C4-2B (cell line): ENCODE data around the gene TRPV5.

Experiments used
- CTCF ChIP-seq: fragments of 450-650 bp; conservative IDR thresholded peaks from 2 replicates; pipeline ENCODE4 v1.5.1; 2017; ENCODE audit warnings: mild to moderate bottlenecking
- ZFX ChIP-seq: fragments of 450-650 bp; IDR thresholded peaks from 2 replicates; pipeline ENCODE4 v1.6.1; 2017

GRCh38 chr7:142934056-142934455 is 510 bp upstream of the TRPV5 start:
- TF ChIP-seq CTCF (no peak), ZFX (no peak)
